GM13977 (cell line): ENCODE measurements around the gene HMX1.

Experiments
- DNase-seq: peaks from one replicate; pipeline ENCODE4 v3.0.0; 2012; ENCODE audit warnings: low spot score
- in situ Hi-C: fragments of 300-500 bp; cut with MboI; formaldehyde crosslinking; loops from one replicate; pipeline ENCODE4 v1.12.0; 2022; ENCODE audit warnings: low sequenced_read_pairs, low pct_unique_long_range_greater_than_20kb, mixed read lengths, inconsistent platforms; ENCODE audit not compliant: unreplicated experiment
- TF ChIP-seq, protein P1 (sequence below): IDR thresholded peaks from 2 replicates; pipeline ENCODE4 v1.5.1; 2012; ENCODE audit warnings: mild to moderate bottlenecking, control low read depth; ENCODE audit not compliant: insufficient read depth; ENCODE audit errors: extremely low read depth, missing control alignments

Gene HMX1

DNA sequence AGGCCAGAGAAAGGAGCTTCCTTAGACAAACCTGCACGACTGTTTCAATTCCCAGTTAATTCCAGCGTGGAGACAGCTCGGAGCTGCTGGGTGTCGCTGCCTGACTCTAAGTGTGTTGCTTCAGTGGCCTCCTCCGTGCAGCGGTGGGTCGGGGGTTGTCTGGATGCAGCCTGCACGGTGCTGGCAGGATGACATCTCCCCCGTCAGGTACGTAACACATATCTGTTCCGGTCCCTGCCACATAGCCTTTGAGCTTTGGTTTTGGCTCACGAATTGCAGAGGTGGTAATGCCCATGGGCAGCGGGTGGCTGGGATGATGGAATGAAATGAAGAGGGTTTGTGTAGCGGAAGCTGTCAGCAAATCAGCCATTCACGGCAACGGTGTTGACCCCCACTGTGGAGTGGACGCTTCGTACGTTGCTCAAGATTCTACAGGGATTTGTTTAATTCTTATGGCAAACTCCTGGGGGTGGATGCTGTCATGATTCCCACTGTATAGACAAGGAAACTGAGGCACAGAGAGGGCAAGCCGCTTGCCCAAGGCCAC lies 33.7 kb upstream of the HMX1 start:
- in situ Hi-C loops = no loop called here
- DNase-seq = no peak
- TF ChIP-seq, protein P1, sequence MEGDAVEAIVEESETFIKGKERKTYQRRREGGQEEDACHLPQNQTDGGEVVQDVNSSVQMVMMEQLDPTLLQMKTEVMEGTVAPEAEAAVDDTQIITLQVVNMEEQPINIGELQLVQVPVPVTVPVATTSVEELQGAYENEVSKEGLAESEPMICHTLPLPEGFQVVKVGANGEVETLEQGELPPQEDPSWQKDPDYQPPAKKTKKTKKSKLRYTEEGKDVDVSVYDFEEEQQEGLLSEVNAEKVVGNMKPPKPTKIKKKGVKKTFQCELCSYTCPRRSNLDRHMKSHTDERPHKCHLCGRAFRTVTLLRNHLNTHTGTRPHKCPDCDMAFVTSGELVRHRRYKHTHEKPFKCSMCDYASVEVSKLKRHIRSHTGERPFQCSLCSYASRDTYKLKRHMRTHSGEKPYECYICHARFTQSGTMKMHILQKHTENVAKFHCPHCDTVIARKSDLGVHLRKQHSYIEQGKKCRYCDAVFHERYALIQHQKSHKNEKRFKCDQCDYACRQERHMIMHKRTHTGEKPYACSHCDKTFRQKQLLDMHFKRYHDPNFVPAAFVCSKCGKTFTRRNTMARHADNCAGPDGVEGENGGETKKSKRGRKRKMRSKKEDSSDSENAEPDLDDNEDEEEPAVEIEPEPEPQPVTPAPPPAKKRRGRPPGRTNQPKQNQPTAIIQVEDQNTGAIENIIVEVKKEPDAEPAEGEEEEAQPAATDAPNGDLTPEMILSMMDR = no peak

DNA sequence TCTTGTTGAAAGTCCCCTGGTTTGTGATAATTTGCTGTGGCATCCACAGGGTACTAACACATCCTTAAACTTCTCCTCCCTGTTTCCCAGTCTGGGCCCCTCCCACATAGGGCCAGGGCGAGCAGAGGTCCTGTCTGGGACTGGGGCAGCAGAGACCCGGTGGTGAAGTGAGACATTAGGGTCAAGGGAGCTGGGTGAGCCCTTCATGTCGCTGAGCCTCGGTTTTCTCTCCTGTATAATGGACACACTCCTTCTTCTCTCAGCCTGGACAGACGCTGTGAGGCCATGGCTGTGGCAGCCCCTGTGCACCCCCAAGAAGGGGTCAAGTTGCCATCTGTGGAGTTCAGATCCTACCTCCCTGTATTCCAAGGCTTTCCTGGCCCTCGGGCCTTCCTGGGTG lies 33.0 kb upstream of the HMX1 start:
- no peak for DNase-seq
- in situ Hi-C loops = no loop called here
- TF ChIP-seq, protein P1 = no peak

DNA sequence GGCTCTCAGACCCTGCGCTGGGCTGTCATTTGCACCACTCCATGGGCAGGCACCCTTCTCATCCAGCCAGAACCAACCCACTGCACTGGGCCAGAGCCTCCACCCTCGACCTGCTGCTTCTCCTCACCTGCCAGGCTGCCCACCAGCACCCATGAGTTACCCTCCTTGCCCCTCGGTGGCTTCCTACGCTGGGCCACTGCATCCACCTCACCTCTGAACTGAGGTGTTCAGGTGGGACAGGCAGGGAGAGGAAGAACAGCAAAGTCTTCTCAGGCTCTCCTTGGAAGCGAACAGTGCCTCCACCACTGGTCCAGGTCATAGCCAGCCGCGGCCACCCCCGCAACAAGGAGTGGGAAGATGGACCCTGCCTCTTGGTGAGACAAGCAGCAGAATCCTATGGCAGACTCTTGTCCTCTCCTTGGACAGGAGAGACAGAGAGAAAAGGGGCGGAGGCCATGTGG lies 32.4 kb upstream of the HMX1 start:
- DNase-seq = no peak
- TF ChIP-seq, protein P1 = no peak
- in situ Hi-C loops = no loop called here

DNA sequence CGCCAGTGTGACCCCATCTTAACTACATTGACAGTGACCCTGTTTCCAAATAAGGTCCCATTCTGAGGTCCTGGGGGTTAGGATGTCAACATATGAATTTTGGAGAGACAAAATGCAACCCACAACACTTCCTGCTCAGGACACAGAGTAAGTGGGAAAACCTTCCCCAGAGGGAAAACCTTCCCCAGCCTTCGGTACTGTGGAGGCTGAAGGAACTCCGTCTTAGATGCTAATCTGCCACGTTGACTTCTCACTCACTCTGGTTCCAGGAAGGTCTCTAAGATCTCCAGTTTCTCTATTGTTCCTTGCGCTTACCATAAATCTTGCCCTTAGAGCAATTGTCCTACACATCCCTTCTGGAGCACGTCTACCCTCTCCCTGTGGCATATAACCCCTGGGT lies 29.7 kb upstream of the HMX1 start:
- in situ Hi-C loops = no loop called here
- TF ChIP-seq, protein P1 = no peak
- DNase-seq = no peak

DNA sequence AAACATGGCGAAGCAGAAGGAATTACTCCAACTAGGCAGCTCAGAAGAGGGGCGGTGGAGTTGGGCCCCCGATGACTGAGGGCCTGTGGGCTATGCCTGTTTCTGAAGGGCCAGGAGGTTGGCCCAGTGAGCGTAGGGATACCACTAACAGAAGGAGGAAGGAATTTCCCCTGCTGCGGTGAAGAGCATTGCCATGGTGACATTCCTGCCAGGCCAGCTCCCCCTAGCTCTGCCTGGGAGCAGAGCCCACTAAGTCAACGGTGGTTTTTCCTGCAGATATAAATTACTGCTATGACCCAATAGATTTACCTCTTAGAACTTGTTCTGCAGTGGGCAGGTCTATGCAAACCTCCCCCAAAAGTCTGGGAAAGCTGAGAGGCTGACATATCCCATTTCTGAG lies 28.9 kb upstream of the HMX1 start:
- no peak for DNase-seq
- in situ Hi-C loops = no loop called here
- TF ChIP-seq, protein P1 = no peak

DNA sequence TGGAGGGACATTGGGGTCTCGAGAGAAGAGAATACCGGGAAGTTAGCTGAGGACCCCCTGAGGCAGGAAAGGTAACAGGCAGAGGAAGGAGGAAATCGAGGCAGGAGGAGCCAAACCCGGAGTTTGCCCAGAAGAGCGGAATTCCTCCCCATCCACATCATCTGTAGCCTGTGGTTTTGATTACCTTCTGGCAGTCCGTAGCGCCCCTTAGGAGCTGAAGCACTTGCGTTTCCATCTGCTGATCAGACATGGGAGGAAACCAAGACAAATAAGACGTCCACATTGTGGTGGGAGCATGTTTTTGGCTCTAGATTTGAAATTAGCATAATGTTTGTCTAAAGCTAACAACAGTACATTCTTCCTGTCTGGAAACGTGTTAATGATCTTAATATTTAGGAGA lies 26.8 kb upstream of the HMX1 start:
- in situ Hi-C loops = no loop called here
- DNase-seq = no peak
- TF ChIP-seq, protein P1 = no peak
